CD4-positive, alpha-beta T cell treated with Interleukin-10 for 1 hour (primary cell): ENCODE data around the gene GSTM4.
"Not testable (repeated sequence)": the region's sequence is repeated elsewhere in the genome, so short reads cannot be mapped to it uniquely, and the experiment has no call there.

ENCODE experiments used
- DNase-seq: peaks from one replicate; pipeline ENCODE4 v3.0.0-alpha.2; 2020

GSTM4 gene

GRCh38 chr1:109639841-109640184 is 16.1 kb upstream of the GSTM4 start:
- DNase-seq: no peak

GRCh38 chr1:109640285-109640865 is 15.5 kb upstream of the GSTM4 start:
- DNase-seq: peak; percentile 88

- DNase-seq: no peak
These were observed 14.7 kb upstream of the GSTM4 start for GRCh38 chr1:109641078-109641740.

- DNase-seq: no peak
These were observed 14.0 kb upstream of the GSTM4 start for GRCh38 chr1:109641861-109642260.

GRCh38 chr1:109642626-109643025 is 13.3 kb upstream of the GSTM4 start:
- no peak for DNase-seq

- peak; percentile 85 for DNase-seq
These were observed 12.3 kb upstream of the GSTM4 start for GRCh38 chr1:109643385-109644230.

- DNase-seq: no peak
These were observed 11.2 kb upstream of the GSTM4 start for GRCh38 chr1:109644670-109645069.

GRCh38 chr1:109649491-109649914 is 6.4 kb upstream of the GSTM4 start:
- DNase-seq: no peak

- DNase-seq: no peak
These were observed 5.3 kb upstream of the GSTM4 start for GRCh38 chr1:109650609-109651008.

GRCh38 chr1:109652402-109652801 is 3.5 kb upstream of the GSTM4 start:
- DNase-seq: no peak

GRCh38 chr1:109653306-109653705 is 2.6 kb upstream of the GSTM4 start:
- no peak for DNase-seq

- no peak for DNase-seq
These were observed 1.4 kb upstream of the GSTM4 start for GRCh38 chr1:109654519-109654918.

- no peak for DNase-seq
These were observed 1.5 kb downstream of the GSTM4 start for GRCh38 chr1:109657395-109657794.

- DNase-seq: no peak
These were observed 2.1 kb downstream of the GSTM4 start for GRCh38 chr1:109657970-109658369.

GRCh38 chr1:109658533-109659042 is 2.7 kb downstream of the GSTM4 start:
- no peak for DNase-seq

GRCh38 chr1:109659145-109659544 is 3.2 kb downstream of the GSTM4 start:
- DNase-seq: no peak

- DNase-seq: no peak
These were observed 4.2 kb downstream of the GSTM4 start for GRCh38 chr1:109659997-109660690.

GRCh38 chr1:109660691-109661026 is 4.8 kb downstream of the GSTM4 start:
- not testable (repeated sequence) for DNase-seq

GRCh38 chr1:109661391-109661790 is 5.5 kb downstream of the GSTM4 start:
- no peak for DNase-seq

GRCh38 chr1:109664671-109665070 is 8.8 kb downstream of the GSTM4 start:
- DNase-seq: no peak

GRCh38 chr1:109667452-109668122 is 11.7 kb downstream of the GSTM4 start, which contains the start of gene GSTM2:
Gene GSTM2, plus strand, starts transcription at chr1:109668057. Its CDS starts 59 bp downstream, at chr1:109668116.
- peak; percentile 75 for DNase-seq

GRCh38 chr1:109668123-109668775 is 12.3 kb downstream of the GSTM4 start:
- DNase-seq: no peak
